ENCODE data around the gene ANXA2R. TPM values are rescaled to one million over a fixed set of nuclear protein-coding genes. Genes with fewer than 3 reads are reported as not detected.

Gene ANXA2R
- polyA plus RNA-seq, 3 donors = 2.3 to 6.4 (median 3.1) TPM

DNA sequence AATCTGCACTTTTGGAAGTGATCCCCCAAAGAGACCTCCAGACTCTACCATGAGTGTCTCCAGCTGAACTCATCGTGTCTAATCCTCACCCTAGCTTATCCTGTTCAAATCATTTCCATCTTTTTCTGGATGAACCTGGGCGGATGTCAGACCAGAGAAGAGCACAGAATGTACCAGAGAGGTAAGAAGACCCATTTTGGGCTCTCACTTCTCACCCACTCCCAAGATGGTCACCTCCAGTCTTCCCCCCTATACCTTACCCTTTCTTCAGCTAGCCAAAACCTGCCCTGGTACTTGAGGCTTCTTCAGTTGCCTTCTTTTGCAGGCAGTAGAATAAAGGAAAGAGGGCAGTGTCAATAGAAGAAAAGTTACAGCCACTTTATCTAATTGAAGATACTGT, 27.9 kb upstream of the ANXA2R start:
- Histone ChIP-seq H4K20me1 (ENCODE audit: insufficient read depth, low read length) (no peaks in the 10 kb centered on the region), H3K9me3 (replicated peaks in 1 of 2; ENCODE audit: control insufficient read depth in 1 of 2, insufficient read depth in 1 of 2, low read length in 2 of 2) (no peaks in the 10 kb centered on the region), H3K4me1 (ENCODE audit: control insufficient read depth in 1 of 2, insufficient read depth in 2 of 2, low read length in 2 of 2) (peaks cover 33 to 40% of the 10 kb centered on the region in 2 donors), H2AFZ (ENCODE audit: insufficient read depth, low read depth, low read length, poor library complexity, severe bottlenecking) (peak overlapping the region; percentile 93), H3K27me3 (ENCODE audit: control insufficient read depth in 2 of 2, insufficient read depth in 2 of 2, low read length in 2 of 2) (no peaks in the 10 kb centered on the region), H3K36me3 (replicated peaks in 1 of 2; ENCODE audit: control insufficient read depth in 1 of 2, insufficient read depth in 2 of 2, low read length in 2 of 2) (peaks cover 17 to 21% of the 10 kb centered on the region in 2 donors), H3K79me2 (ENCODE audit: insufficient read depth, low read length) (peaks cover 47% of the 10 kb centered on the region), H3K9ac (ENCODE audit: insufficient read depth, low read length, poor library complexity, severe bottlenecking) (peak overlapping the region; percentile 96), H3K4me3 (replicated peaks in 1 of 3; ENCODE audit: low read depth in 2 of 3, low read length in 3 of 3) (peak overlapping the region in 1 of 3 experiments; percentile 85), H3K4me2 (replicated peaks; ENCODE audit: extremely low read depth, low read length, poor library complexity, severe bottlenecking) (peak overlapping the region; percentile 75), H3K27ac (ENCODE audit: low read depth in 1 of 2, low read length in 2 of 2) (peak overlapping the region in 1 of 2 donors; percentile 99)
- Mint-ChIP-seq H3K4me3 (peak overlapping the region; percentile 94 to 98), H3K27ac (peak overlapping the region in 4 of 7 donors; percentile 47 to 99 (median 98)), H3K4me1 (peaks cover 41% of the 10 kb centered on the region), H3K36me3 (peaks cover 15 to 32% of the 10 kb centered on the region in 2 donors), H3K9me3 (peaks cover 0 to 4% (median 0%) of the 10 kb centered on the region in 7 donors), H3K27me3 (ENCODE audit: low read depth in 3 of 3) (no peaks in the 10 kb centered on the region)
- WGBS (ENCODE audit: insufficient coverage) = 72% methylated on average over 2 of the region's 2 CpGs
- TF ChIP-seq, protein P1, sequence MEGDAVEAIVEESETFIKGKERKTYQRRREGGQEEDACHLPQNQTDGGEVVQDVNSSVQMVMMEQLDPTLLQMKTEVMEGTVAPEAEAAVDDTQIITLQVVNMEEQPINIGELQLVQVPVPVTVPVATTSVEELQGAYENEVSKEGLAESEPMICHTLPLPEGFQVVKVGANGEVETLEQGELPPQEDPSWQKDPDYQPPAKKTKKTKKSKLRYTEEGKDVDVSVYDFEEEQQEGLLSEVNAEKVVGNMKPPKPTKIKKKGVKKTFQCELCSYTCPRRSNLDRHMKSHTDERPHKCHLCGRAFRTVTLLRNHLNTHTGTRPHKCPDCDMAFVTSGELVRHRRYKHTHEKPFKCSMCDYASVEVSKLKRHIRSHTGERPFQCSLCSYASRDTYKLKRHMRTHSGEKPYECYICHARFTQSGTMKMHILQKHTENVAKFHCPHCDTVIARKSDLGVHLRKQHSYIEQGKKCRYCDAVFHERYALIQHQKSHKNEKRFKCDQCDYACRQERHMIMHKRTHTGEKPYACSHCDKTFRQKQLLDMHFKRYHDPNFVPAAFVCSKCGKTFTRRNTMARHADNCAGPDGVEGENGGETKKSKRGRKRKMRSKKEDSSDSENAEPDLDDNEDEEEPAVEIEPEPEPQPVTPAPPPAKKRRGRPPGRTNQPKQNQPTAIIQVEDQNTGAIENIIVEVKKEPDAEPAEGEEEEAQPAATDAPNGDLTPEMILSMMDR (IDR thresholded peaks at IDR 0.05) = no peak
- no peak for DNase-seq
- intact Hi-C loops (cut with micrococcal nuclease) = loop anchor here (5.0 to 10.0 kb wide), 5 partner anchors 54 to 414 kb away; partner anchors contain the start of genes HMGCS1 (in 1 of the 2), NIM1K (in 1 of the 2), TMEM267 (in 1 of the 2) and ZNF131 (in 1 of the 2)

GRCh38 chr5:43066799-43067741, 27.0 kb upstream of the ANXA2R start:
- no peaks in the 10 kb centered on the region for H3K27me3 Mint-ChIP-seq (ENCODE audit: low read depth in 3 of 3)
- peak overlapping the region; percentile 96 for H3K9ac ChIP-seq (ENCODE audit: insufficient read depth, low read length, poor library complexity, severe bottlenecking)
- peak overlapping the region; percentile 75 for H3K4me2 ChIP-seq (replicated peaks; ENCODE audit: extremely low read depth, low read length, poor library complexity, severe bottlenecking)
- TF ChIP-seq, protein P1 (IDR thresholded peaks at IDR 0.05) = no peak
- peak overlapping the region; percentile 94 to 98 for H3K4me3 Mint-ChIP-seq
- peaks cover 44% of the 10 kb centered on the region for H3K79me2 ChIP-seq (ENCODE audit: insufficient read depth, low read length)
- H3K9me3 ChIP-seq (replicated peaks in 1 of 2; ENCODE audit: control insufficient read depth in 1 of 2, insufficient read depth in 1 of 2, low read length in 2 of 2) = no peaks in the 10 kb centered on the region
- intact Hi-C loops (cut with micrococcal nuclease) = loop anchor here (1.0 to 10.0 kb wide), 8 partner anchors 26 to 415 kb away; partner anchors contain the start of genes HMGCS1 (in 1 of the 2), NIM1K (in 1 of the 2), TMEM267 (in 1 of the 2) and ZNF131 (in 1 of the 2)
- peak overlapping the region; percentile 98 to 99 for H3K27ac ChIP-seq (ENCODE audit: low read depth in 1 of 2, low read length in 2 of 2)
- H3K27me3 ChIP-seq (ENCODE audit: control insufficient read depth in 2 of 2, insufficient read depth in 2 of 2, low read length in 2 of 2) = no peaks in the 10 kb centered on the region
- peak overlapping the region; percentile 97 to 99 (median 99) for H3K27ac Mint-ChIP-seq
- under 1% methylated on average over 30 of the region's 45 CpGs for WGBS (ENCODE audit: insufficient coverage)
- H3K4me1 Mint-ChIP-seq = peaks cover 41% of the 10 kb centered on the region
- peaks cover 11 to 26% of the 10 kb centered on the region in 2 donors for H3K36me3 Mint-ChIP-seq
- peaks cover 33 to 40% of the 10 kb centered on the region in 2 donors for H3K4me1 ChIP-seq (ENCODE audit: control insufficient read depth in 1 of 2, insufficient read depth in 2 of 2, low read length in 2 of 2)
- H2AFZ ChIP-seq (ENCODE audit: insufficient read depth, low read depth, low read length, poor library complexity, severe bottlenecking) = peak overlapping the region; percentile 93
- H3K4me3 ChIP-seq (replicated peaks in 1 of 3; ENCODE audit: low read depth in 2 of 3, low read length in 3 of 3) = peak overlapping the region; percentile 79 to 93 (median 85)
- peak; percentile 88 to 91 (median 89) for DNase-seq
- peaks cover 0 to 4% (median 0%) of the 10 kb centered on the region in 7 donors for H3K9me3 Mint-ChIP-seq
- H3K36me3 ChIP-seq (replicated peaks in 1 of 2; ENCODE audit: control insufficient read depth in 1 of 2, insufficient read depth in 2 of 2, low read length in 2 of 2) = peaks cover 17% of the 10 kb centered on the region in 2 donors
- no peaks in the 10 kb centered on the region for H4K20me1 ChIP-seq (ENCODE audit: insufficient read depth, low read length)

Data from CD14-positive monocyte (primary cell).